NCI-H2107 treated with DMSO at 0.1 percent for 48 hours (cell line): ENCODE results near the gene DZANK1.
"Not testable (repeated sequence)": the region's sequence is repeated elsewhere in the genome, so short reads cannot be mapped to it uniquely, and the experiment has no call there.

Source experiments
- DNase-seq: peaks from one replicate; lab custom pipeline; 2025; ENCODE audit not compliant: unreplicated experiment; lab: John Stamatoyannopoulos, UW

DZANK1 gene

GRCh38 chr20:18466894-18467730 is at the start of gene DZANK1, which contains the start of gene POLR3F:
Gene DZANK1, minus strand, starts transcription at chr20:18467030. Its CDS starts 1,672 bp downstream, at chr20:18465358.
Gene POLR3F, plus strand, starts transcription at chr20:18467390. Its CDS starts 117 bp downstream, at chr20:18467507.
- peak; percentile 81 for DNase-seq

- no peak for DNase-seq
Observed at GRCh38 chr20:18515973-18516372, 49.1 kb upstream of the DZANK1 start.

- no peak for DNase-seq
Observed at GRCh38 chr20:18514127-18514526, 47.3 kb upstream of the DZANK1 start.

- no peak for DNase-seq
Observed at GRCh38 chr20:18513208-18513607, 46.4 kb upstream of the DZANK1 start.

GRCh38 chr20:18511571-18511970 is 44.7 kb upstream of the DZANK1 start:
- no peak for DNase-seq

GRCh38 chr20:18507218-18508191 is 40.7 kb upstream of the DZANK1 start, which contains the start of gene SEC23B:
Gene SEC23B, plus strand, starts transcription at chr20:18507940. Its CDS starts 2,896 bp downstream, at chr20:18510836.
- DNase-seq, result peak; percentile 90

- DNase-seq, result peak; percentile 18
Observed at GRCh38 chr20:18506744-18507143, 39.9 kb upstream of the DZANK1 start.

- DNase-seq, result no peak
Observed at GRCh38 chr20:18504479-18505060, 37.7 kb upstream of the DZANK1 start.

GRCh38 chr20:18501672-18502071 is 34.8 kb upstream of the DZANK1 start:
- DNase-seq, result not testable (repeated sequence)

- no peak for DNase-seq
Observed at GRCh38 chr20:18497603-18498002, 30.8 kb upstream of the DZANK1 start.

GRCh38 chr20:18496740-18497592 is 30.1 kb upstream of the DZANK1 start, which contains the start of gene RBBP9:
Gene RBBP9, minus strand, starts transcription at chr20:18497225. Its CDS starts 58 bp downstream, at chr20:18497167.
- peak; percentile 33 for DNase-seq

- no peak for DNase-seq
Observed at GRCh38 chr20:18496042-18496441, 29.2 kb upstream of the DZANK1 start.

- DNase-seq, result no peak
Observed at GRCh38 chr20:18488301-18488700, 21.5 kb upstream of the DZANK1 start.

GRCh38 chr20:18481596-18481995 is 14.8 kb upstream of the DZANK1 start:
- DNase-seq, result no peak

GRCh38 chr20:18477821-18478220 is 11.0 kb upstream of the DZANK1 start:
- DNase-seq, result no peak

- no peak for DNase-seq
Observed at GRCh38 chr20:18477218-18477617, 10.4 kb upstream of the DZANK1 start.

GRCh38 chr20:18466574-18466893 is 296 bp downstream of the DZANK1 start:
- no peak for DNase-seq

GRCh38 chr20:18465536-18466200 is 1.2 kb downstream of the DZANK1 start:
- DNase-seq, result no peak

GRCh38 chr20:18456600-18456999 is 10.2 kb downstream of the DZANK1 start:
- DNase-seq, result no peak

GRCh38 chr20:18443886-18444285 is 22.9 kb downstream of the DZANK1 start:
- no peak for DNase-seq
